Measurements from ENCODE around the gene UBL7.
A peak's percentile ranks its signal among the peaks of the same experiment; 100 is the strongest.
"Not testable (repeated sequence)": the region's sequence is repeated elsewhere in the genome, so short reads cannot be mapped to it uniquely, and the experiment has no call there.

UBL7 gene

GRCh38 chr15:74468341-74469032 lies 7.5 kb upstream of the UBL7 start:
- DNase-seq: no peak
- in situ Hi-C loops (cut with HindIII; ENCODE audit: low pct_ligation_motif_present, low pct_unique_long_range_greater_than_20kb, low sequenced_read_pairs): no loop called here

- DNase-seq: no peak
- in situ Hi-C loops (cut with HindIII; ENCODE audit: low pct_ligation_motif_present, low pct_unique_long_range_greater_than_20kb, low sequenced_read_pairs): no loop called here
Measured at GRCh38 chr15:74466570-74466969, 5.6 kb upstream of the UBL7 start.

GRCh38 chr15:74464897-74465296 lies 3.9 kb upstream of the UBL7 start:
- no peak for DNase-seq
- in situ Hi-C loops (cut with HindIII; ENCODE audit: low pct_ligation_motif_present, low pct_unique_long_range_greater_than_20kb, low sequenced_read_pairs): no loop called here

GRCh38 chr15:74464216-74464615 lies 3.3 kb upstream of the UBL7 start:
- in situ Hi-C loops (cut with HindIII; ENCODE audit: low pct_ligation_motif_present, low pct_unique_long_range_greater_than_20kb, low sequenced_read_pairs): no loop called here

GRCh38 chr15:74463634-74464033 lies 2.7 kb upstream of the UBL7 start:
- no peak for DNase-seq
- in situ Hi-C loops (cut with HindIII; ENCODE audit: low pct_ligation_motif_present, low pct_unique_long_range_greater_than_20kb, low sequenced_read_pairs): no loop called here

More at GRCh38 chr15:74464216-74464615, 3.3 kb upstream of the UBL7 start:
- DNase-seq: no peak

GRCh38 chr15:74461847-74462511 lies 1.0 kb upstream of the UBL7 start:
- in situ Hi-C loops (cut with HindIII; ENCODE audit: low pct_ligation_motif_present, low pct_unique_long_range_greater_than_20kb, low sequenced_read_pairs): no loop called here
- DNase-seq: peak; percentile 12

GRCh38 chr15:74460298-74460697 lies 662 bp downstream of the UBL7 start:
- in situ Hi-C loops (cut with HindIII; ENCODE audit: low pct_ligation_motif_present, low pct_unique_long_range_greater_than_20kb, low sequenced_read_pairs): no loop called here
- DNase-seq: no peak

- DNase-seq; in situ Hi-C loops (cut with HindIII; ENCODE audit: low pct_ligation_motif_present, low pct_unique_long_range_greater_than_20kb, low sequenced_read_pairs): not testable (repeated sequence)
Measured at GRCh38 chr15:74459798-74460197, 1.2 kb downstream of the UBL7 start.

GRCh38 chr15:74458473-74458872 lies 2.5 kb downstream of the UBL7 start:
- DNase-seq: no peak
- in situ Hi-C loops (cut with HindIII; ENCODE audit: low pct_ligation_motif_present, low pct_unique_long_range_greater_than_20kb, low sequenced_read_pairs): no loop called here

GRCh38 chr15:74457036-74457435 lies 3.9 kb downstream of the UBL7 start:
- DNase-seq; in situ Hi-C loops (cut with HindIII; ENCODE audit: low pct_ligation_motif_present, low pct_unique_long_range_greater_than_20kb, low sequenced_read_pairs): not testable (repeated sequence)

GRCh38 chr15:74454764-74455500 lies 6.0 kb downstream of the UBL7 start:
- in situ Hi-C loops (cut with HindIII; ENCODE audit: low pct_ligation_motif_present, low pct_unique_long_range_greater_than_20kb, low sequenced_read_pairs): no loop called here
- no peak for DNase-seq

- in situ Hi-C loops (cut with HindIII; ENCODE audit: low pct_ligation_motif_present, low pct_unique_long_range_greater_than_20kb, low sequenced_read_pairs): no loop called here
- DNase-seq: no peak
Measured at GRCh38 chr15:74453925-74454763, 6.8 kb downstream of the UBL7 start.

- DNase-seq: no peak
Measured at GRCh38 chr15:74451861-74452835, 8.8 kb downstream of the UBL7 start.

GRCh38 chr15:74451322-74451721 lies 9.6 kb downstream of the UBL7 start:
- in situ Hi-C loops (cut with HindIII; ENCODE audit: low pct_ligation_motif_present, low pct_unique_long_range_greater_than_20kb, low sequenced_read_pairs): no loop called here
- no peak for DNase-seq

More at GRCh38 chr15:74451861-74452835, 8.8 kb downstream of the UBL7 start:
- in situ Hi-C loops (cut with HindIII; ENCODE audit: low pct_ligation_motif_present, low pct_unique_long_range_greater_than_20kb, low sequenced_read_pairs): no loop called here

GRCh38 chr15:74449643-74450205 lies 11.2 kb downstream of the UBL7 start:
- DNase-seq: no peak
- in situ Hi-C loops (cut with HindIII; ENCODE audit: low pct_ligation_motif_present, low pct_unique_long_range_greater_than_20kb, low sequenced_read_pairs): no loop called here

GRCh38 chr15:74449095-74449494 lies 11.9 kb downstream of the UBL7 start:
- in situ Hi-C loops (cut with HindIII; ENCODE audit: low pct_ligation_motif_present, low pct_unique_long_range_greater_than_20kb, low sequenced_read_pairs): no loop called here
- no peak for DNase-seq
